Liver (tissue), 3 donors: ENCODE measurements around the gene LY6G6C.

Experiments used
- CTCF ChIP-seq: fragments of 150-350 bp; IDR thresholded peaks from 2 replicates; pipeline ENCODE4 v1.5.1; 2017; ENCODE audit warnings: improper control_type of control experiment, low read depth, low read length; ENCODE audit not compliant: missing input control
- GABPA ChIP-seq, 2 donors: IDR thresholded peaks in 1 of 2; conservative IDR thresholded peaks in 1 of 2; 2 replicates each; pipeline ENCODE4 v1.6.1; 2016; ENCODE audit warnings: antibody characterized with exemption in 2 of 2, mild to moderate bottlenecking in 1 of 2, moderate library complexity in 1 of 2
- JUND ChIP-seq, 2 donors: IDR thresholded peaks; 2 replicates each; pipeline ENCODE4 v1.6.1; 2016; ENCODE audit warnings: antibody characterized with exemption in 2 of 2
- MAX ChIP-seq: IDR thresholded peaks from 2 replicates; pipeline ENCODE4 v1.6.1; 2016; ENCODE audit warnings: antibody characterized with exemption
- RAD21 ChIP-seq, 2 donors: IDR thresholded peaks; 2 replicates each; pipeline ENCODE4 v1.6.1; 2016; ENCODE audit warnings: antibody characterized with exemption in 2 of 2, mild to moderate bottlenecking in 2 of 2
- REST ChIP-seq: IDR thresholded peaks from 2 replicates; pipeline ENCODE4 v1.6.1; 2016; ENCODE audit warnings: antibody characterized with exemption, mild to moderate bottlenecking
- RXRA ChIP-seq, 2 donors: IDR thresholded peaks; 2 replicates each; pipeline ENCODE4 v1.6.1; 2017 to 2018; ENCODE audit warnings: antibody characterized with exemption in 2 of 2, mild to moderate bottlenecking in 1 of 2
- SP1 ChIP-seq: IDR thresholded peaks from 2 replicates; pipeline ENCODE4 v1.6.1; 2018; ENCODE audit warnings: antibody characterized with exemption, mild to moderate bottlenecking
- YY1 ChIP-seq: IDR thresholded peaks from 2 replicates; pipeline ENCODE4 v1.6.1; 2016; ENCODE audit warnings: antibody characterized with exemption, mild to moderate bottlenecking
- ZBTB33 ChIP-seq: IDR thresholded peaks from 2 replicates; pipeline ENCODE4 v1.6.1; 2016; ENCODE audit warnings: antibody characterized with exemption
- donor health status: healthy.
- donor health status: healthy.

- peak; percentile 56 for TF ChIP-seq CTCF
- peak; percentile 81 to 90 for TF ChIP-seq RAD21 (IDR thresholded peaks at IDR 0.05)
- TF ChIP-seq JUND (IDR thresholded peaks at IDR 0.05) = peak; percentile 79 to 95
- no peak for TF ChIP-seq GABPA (IDR thresholded peaks at IDR 0.05 in 1 of 2, conservative IDR thresholded peaks at IDR 0.05 in 1 of 2)
- TF ChIP-seq SP1 = peak; percentile 58
- TF ChIP-seq ZBTB33 = no peak
- peak; percentile 56 for TF ChIP-seq YY1
- peak; percentile 58 to 67 for TF ChIP-seq RXRA (IDR thresholded peaks at IDR 0.05)
- TF ChIP-seq REST = peak; percentile 32
- peak; percentile 84 for TF ChIP-seq MAX
Observed at GRCh38 chr6:31729515-31729978, 8.0 kb upstream of the LY6G6C start.
